PC-3 (cell line): Measurements from ENCODE around the gene RAX2. TPM values are rescaled to one million over a fixed set of nuclear protein-coding genes. Genes with fewer than 3 reads are reported as not detected.

ENCODE experiments used
- ATAC-seq: fragments of 200-7000 bp; cut with Tn5 transposase; 2 replicates; pipeline ENCODE4 v1.9.1; 2020; ENCODE audit warnings: mild to moderate bottlenecking, moderate library complexity
- BruUV-seq: library from RNA; stranded (reverse); fragments of 400-500 nt; replicated peaks from 2 replicates; lab custom pipeline; 2021; lab: Mats Ljungman, UMichigan
- CTCF ChIA-PET: fragments of 300-600 bp; sonication (Branson Sonifier 250); formaldehyde crosslinking; loops from one replicate; lab custom pipeline; 2022; ENCODE audit warnings: antibody characterized with exemption; lab: Charles Lee
- POLR2A ChIA-PET: fragments of 300-600 bp; sonication (Branson Sonifier 250); formaldehyde crosslinking; loops from one replicate; lab custom pipeline; 2022; ENCODE audit warnings: antibody characterized with exemption; ENCODE audit not compliant: unreplicated experiment; lab: Charles Lee
- DNase-seq: peaks from one replicate; pipeline ENCODE4 v3.0.0-alpha.2; 2015
- H2AFZ ChIP-seq: fragments of 300-600 bp; sonication (generic); 2 replicates; pipeline ENCODE4 v1.6.0; 2016; ENCODE audit warnings: antibody characterized with exemption, low read length
- H3F3A ChIP-seq: fragments of 300-600 bp; sonication (generic); one replicate; pipeline ENCODE4 v1.6.0; 2017; ENCODE audit warnings: antibody characterized with exemption, low read length, control low read depth, mild to moderate bottlenecking; ENCODE audit not compliant: unreplicated experiment
- H3K27ac ChIP-seq: fragments of 300-600 bp; sonication (generic); 2 replicates; pipeline ENCODE4 v1.5.1; 2016; ENCODE audit warnings: mild to moderate bottlenecking, low read length
- H3K27me3 ChIP-seq: fragments of 300-600 bp; sonication (generic); 2 replicates; pipeline ENCODE4 v1.6.1; 2016; ENCODE audit warnings: low read length, mixed read lengths
- H3K36me3 ChIP-seq: fragments of 300-600 bp; sonication (generic); 2 replicates; pipeline ENCODE4 v1.6.1; 2016; ENCODE audit warnings: low read depth, mixed run types, low read length, mixed read lengths
- H3K4me1 ChIP-seq: fragments of 300-600 bp; sonication (generic); 2 replicates; pipeline ENCODE4 v1.5.1; 2016; ENCODE audit warnings: low read length; ENCODE audit not compliant: insufficient read depth
- H3K4me2 ChIP-seq: fragments of 300-600 bp; sonication (generic); 2 replicates; pipeline ENCODE4 v1.6.0; 2016; ENCODE audit warnings: low read length
- H3K4me3 ChIP-seq: fragments of 300-600 bp; sonication (generic); 2 replicates; pipeline ENCODE4 v1.5.1; 2016; ENCODE audit warnings: mild to moderate bottlenecking, low read length, mixed read lengths
- H3K79me2 ChIP-seq: fragments of 300-600 bp; sonication (generic); 2 replicates; pipeline ENCODE4 v1.6.1; 2017; ENCODE audit warnings: low read length, mixed read lengths
- H3K9ac ChIP-seq: fragments of 300-600 bp; sonication (generic); 2 replicates; pipeline ENCODE4 v1.6.0; 2016; ENCODE audit warnings: mild to moderate bottlenecking, low read length
- H3K9me2 ChIP-seq: fragments of 300-600 bp; sonication (generic); replicated peaks from 2 replicates; pipeline ENCODE4 v1.6.1; 2016; ENCODE audit warnings: mixed run types, low read length, mixed read lengths
- H3K9me3 ChIP-seq: fragments of 300-600 bp; sonication (generic); 2 replicates; pipeline ENCODE4 v1.6.1; 2016; ENCODE audit warnings: low read length, mixed read lengths
- H4K20me1 ChIP-seq: fragments of 300-600 bp; sonication (generic); 2 replicates; pipeline ENCODE4 v1.6.1; 2016; ENCODE audit warnings: low read length, mixed read lengths
- EZH2 ChIP-seq: fragments of 300-600 bp; sonication (generic); IDR thresholded peaks from one replicate; pipeline ENCODE4 v1.6.1; 2017; ENCODE audit warnings: antibody characterized with exemption, mild to moderate bottlenecking, low read length; ENCODE audit not compliant: unreplicated experiment
- EZH2phosphoT487 ChIP-seq: fragments of 300-600 bp; sonication (generic); IDR thresholded peaks from 2 replicates; pipeline ENCODE4 v1.6.1; 2018; ENCODE audit warnings: mild to moderate bottlenecking, antibody characterized with exemption, low read length, borderline replicate concordance
- intact Hi-C: fragments of 100-400 bp; cut with micrococcal nuclease; formaldehyde crosslinking; loops from 2 replicates; pipeline ENCODE4 v1.9.0; 2023
- total RNA-seq: library from RNA; depleted of rRNA; stranded (reverse); fragments of >200 nt; gene quantifications from 2 replicates; pipeline ENCODE4 v1.2.3, GENCODE V29; 2014
- TF ChIP-seq, protein P1 (sequence below): fragments of 300-600 bp; sonication (generic); conservative IDR thresholded peaks from 2 replicates; pipeline ENCODE4 v1.5.1; 2017; ENCODE audit warnings: antibody characterized with exemption, low read depth, mild to moderate bottlenecking, low read length

RAX2 gene
- total RNA-seq, 1 experiment from 2014 or later, result not detected

DNA sequence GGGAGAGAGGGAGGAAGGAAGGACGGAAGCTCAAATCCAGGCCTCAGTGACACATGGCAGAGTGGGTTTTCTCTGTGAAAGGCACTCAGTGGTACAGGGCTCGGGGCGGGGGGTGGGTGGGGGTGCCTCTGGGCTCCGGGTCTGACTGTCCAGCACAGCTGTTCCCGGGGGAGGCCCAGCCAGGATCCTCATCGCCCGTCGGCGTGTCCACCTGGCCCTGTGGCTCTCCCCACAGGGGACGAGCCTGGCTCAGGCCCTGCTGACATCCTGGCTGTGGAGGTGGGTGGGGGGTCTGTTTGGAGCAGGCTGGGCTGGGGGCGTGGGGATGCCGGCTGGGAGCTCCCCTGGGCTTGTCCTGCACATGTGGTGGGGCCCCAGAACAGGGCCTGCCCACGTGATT is 32.4 kb upstream of the RAX2 start:
- no peak for ATAC-seq
- Histone ChIP-seq H3K27me3 (no peaks in the 10 kb centered on the region), H3K4me2 (no peak overlapping the region), H3F3A (no peaks in the 10 kb centered on the region), H3K9ac (no peak overlapping the region), H3K4me1 (no peaks in the 10 kb centered on the region), H4K20me1 (no peaks in the 10 kb centered on the region), H3K36me3 (no peaks in the 10 kb centered on the region), H3K27ac (no peak overlapping the region), H3K9me2 (no peaks in the 10 kb centered on the region), H3K9me3 (no peaks in the 10 kb centered on the region), H3K4me3 (no peak overlapping the region), H2AFZ (no peak overlapping the region), H3K79me2 (no peaks in the 10 kb centered on the region)
- no peak for DNase-seq
- intact Hi-C loops, result no loop called here
- no peak for TF ChIP-seq EZH2phosphoT487
- TF ChIP-seq, protein P1, sequence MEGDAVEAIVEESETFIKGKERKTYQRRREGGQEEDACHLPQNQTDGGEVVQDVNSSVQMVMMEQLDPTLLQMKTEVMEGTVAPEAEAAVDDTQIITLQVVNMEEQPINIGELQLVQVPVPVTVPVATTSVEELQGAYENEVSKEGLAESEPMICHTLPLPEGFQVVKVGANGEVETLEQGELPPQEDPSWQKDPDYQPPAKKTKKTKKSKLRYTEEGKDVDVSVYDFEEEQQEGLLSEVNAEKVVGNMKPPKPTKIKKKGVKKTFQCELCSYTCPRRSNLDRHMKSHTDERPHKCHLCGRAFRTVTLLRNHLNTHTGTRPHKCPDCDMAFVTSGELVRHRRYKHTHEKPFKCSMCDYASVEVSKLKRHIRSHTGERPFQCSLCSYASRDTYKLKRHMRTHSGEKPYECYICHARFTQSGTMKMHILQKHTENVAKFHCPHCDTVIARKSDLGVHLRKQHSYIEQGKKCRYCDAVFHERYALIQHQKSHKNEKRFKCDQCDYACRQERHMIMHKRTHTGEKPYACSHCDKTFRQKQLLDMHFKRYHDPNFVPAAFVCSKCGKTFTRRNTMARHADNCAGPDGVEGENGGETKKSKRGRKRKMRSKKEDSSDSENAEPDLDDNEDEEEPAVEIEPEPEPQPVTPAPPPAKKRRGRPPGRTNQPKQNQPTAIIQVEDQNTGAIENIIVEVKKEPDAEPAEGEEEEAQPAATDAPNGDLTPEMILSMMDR, result no peak
- no peak for TF ChIP-seq EZH2
- no TSS peak for BruUV-seq
- CTCF ChIA-PET, result no interaction called here
- POLR2A ChIA-PET, result no interaction called here

DNA sequence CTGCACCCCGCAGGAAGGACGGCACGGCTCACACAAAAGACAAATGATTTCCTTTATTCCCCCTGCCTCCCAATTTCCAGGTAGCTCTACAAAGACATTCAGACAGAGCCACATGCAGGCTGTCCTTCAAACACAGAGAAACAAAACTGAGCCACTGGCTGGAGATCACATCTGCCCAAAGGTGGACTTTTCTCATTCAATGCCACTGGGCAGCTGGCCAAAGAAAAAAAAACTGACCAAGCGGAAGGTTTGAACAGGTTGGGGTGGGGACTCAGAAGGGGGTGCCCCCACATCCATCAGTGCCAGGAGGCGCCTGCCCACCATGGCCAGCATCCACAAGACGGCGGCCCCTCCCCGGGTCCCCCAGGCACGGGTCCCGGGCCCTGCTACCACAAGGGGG is 32.0 kb upstream of the RAX2 start:
- H3F3A ChIP-seq, result no peaks in the 10 kb centered on the region
- H3K9ac ChIP-seq, result no peak overlapping the region
- H3K9me3 ChIP-seq, result no peaks in the 10 kb centered on the region
- no peak overlapping the region for H3K27ac ChIP-seq
- CTCF ChIA-PET, result no interaction called here
- no peak for ATAC-seq
- H3K4me3 ChIP-seq, result no peak overlapping the region
- no peaks in the 10 kb centered on the region for H3K36me3 ChIP-seq
- no peak overlapping the region for H2AFZ ChIP-seq
- no peak for DNase-seq
- no peaks in the 10 kb centered on the region for H3K79me2 ChIP-seq
- intact Hi-C loops, result no loop called here
- TF ChIP-seq, protein P1, result no peak
- TF ChIP-seq EZH2phosphoT487 (no peak), EZH2 (no peak)
- no TSS peak for BruUV-seq
- no peaks in the 10 kb centered on the region for H3K27me3 ChIP-seq
- no peaks in the 10 kb centered on the region for H3K4me1 ChIP-seq
- H4K20me1 ChIP-seq, result no peaks in the 10 kb centered on the region
- no peak overlapping the region for H3K4me2 ChIP-seq
- no peaks in the 10 kb centered on the region for H3K9me2 ChIP-seq
- POLR2A ChIA-PET, result no interaction called here

DNA sequence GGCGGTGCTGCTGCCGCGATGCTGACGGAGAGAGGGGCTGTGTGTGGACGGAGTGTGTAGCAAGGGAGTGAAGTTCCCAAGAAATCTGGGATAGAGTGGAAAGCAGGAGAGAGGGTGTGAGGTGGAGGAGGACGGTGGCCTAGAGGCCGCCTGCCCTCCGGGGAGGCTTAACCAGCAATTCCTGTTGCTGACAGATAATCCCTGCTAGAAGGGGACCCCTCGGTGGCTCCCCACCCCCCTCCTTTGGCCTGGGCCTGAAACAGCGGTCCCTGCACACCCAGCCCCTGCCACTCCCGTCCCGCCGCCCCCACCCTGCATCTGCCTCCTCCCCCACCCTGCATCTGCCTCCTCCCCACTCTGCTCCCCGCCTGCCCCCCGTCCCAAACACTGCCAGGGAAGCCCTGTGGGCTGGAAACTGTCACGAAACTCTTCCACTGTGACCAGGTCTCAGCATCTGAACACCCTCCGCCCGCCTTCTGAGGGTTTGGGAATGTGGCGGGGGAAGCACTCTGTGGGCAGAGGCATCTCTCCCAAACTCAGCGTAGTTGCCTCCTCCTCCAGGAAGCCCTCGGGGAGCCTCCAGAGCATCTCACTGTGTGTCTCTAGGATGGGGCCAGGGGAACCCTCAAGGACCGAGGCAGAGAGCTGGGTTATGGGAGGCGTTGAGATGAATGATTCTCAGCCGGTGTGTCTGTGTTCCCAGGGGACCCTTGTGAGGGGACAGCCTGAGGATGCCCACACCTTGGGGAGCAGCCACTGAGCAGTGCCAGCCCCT is 31.3 kb upstream of the RAX2 start:
- Histone ChIP-seq H3K9me2 (no peaks in the 10 kb centered on the region), H3K4me2 (no peak overlapping the region), H3K79me2 (no peaks in the 10 kb centered on the region), H3K9me3 (no peaks in the 10 kb centered on the region), H4K20me1 (no peaks in the 10 kb centered on the region), H2AFZ (no peak overlapping the region), H3F3A (no peaks in the 10 kb centered on the region), H3K27me3 (no peaks in the 10 kb centered on the region), H3K27ac (no peak overlapping the region), H3K4me3 (no peak overlapping the region), H3K4me1 (no peaks in the 10 kb centered on the region), H3K36me3 (no peaks in the 10 kb centered on the region), H3K9ac (no peak overlapping the region)
- BruUV-seq, result no TSS peak
- ChIA-PET POLR2A (no interaction called here), CTCF (no interaction called here)
- TF ChIP-seq EZH2 (no peak), EZH2phosphoT487 (no peak)
- TF ChIP-seq, protein P1, result no peak
- no peak for ATAC-seq
- DNase-seq, result no peak
- intact Hi-C loops, result no loop called here
